Parathyroid adenoma (tissue), 2 donors: ENCODE results near the gene MFAP4.

Experiments
- H2AFZ ChIP-seq: fragments of 300-600 bp; sonication (generic); one replicate; pipeline ENCODE4 v1.7.0; 2017; ENCODE audit warnings: antibody characterized with exemption, mild to moderate bottlenecking
- H3K27ac ChIP-seq: fragments of 300-600 bp; sonication (generic); one replicate; pipeline ENCODE4 v1.7.0; 2017
- H3K27me3 ChIP-seq: fragments of 300-600 bp; sonication (generic); one replicate; pipeline ENCODE4 v1.7.0; 2017; ENCODE audit warnings: low read length; ENCODE audit not compliant: control insufficient read depth, insufficient read depth
- H3K36me3 ChIP-seq: fragments of 300-600 bp; sonication (generic); one replicate; pipeline ENCODE4 v1.7.0; 2017; ENCODE audit warnings: low read length; ENCODE audit not compliant: control insufficient read depth, insufficient read depth
- H3K4me1 ChIP-seq: fragments of 300-600 bp; sonication (generic); one replicate; pipeline ENCODE4 v1.7.0; 2017; ENCODE audit warnings: control low read depth
- H3K4me2 ChIP-seq: fragments of 300-600 bp; sonication (generic); one replicate; pipeline ENCODE4 v1.7.0; 2017; ENCODE audit warnings: low read length
- H3K4me3 ChIP-seq: fragments of 300-600 bp; sonication (generic); one replicate; pipeline ENCODE4 v1.7.0; 2017; ENCODE audit warnings: low read depth, low read length
- H3K79me2 ChIP-seq: fragments of 300-600 bp; sonication (generic); one replicate; pipeline ENCODE4 v1.7.0; 2017; ENCODE audit warnings: control low read depth
- H3K9ac ChIP-seq: fragments of 300-600 bp; sonication (generic); one replicate; pipeline ENCODE4 v1.7.0; 2017; ENCODE audit warnings: mild to moderate bottlenecking
- H3K9me3 ChIP-seq: fragments of 300-600 bp; sonication (generic); one replicate; pipeline ENCODE4 v1.7.0; 2017; ENCODE audit warnings: low read length; ENCODE audit not compliant: control insufficient read depth
- TF ChIP-seq, protein P1 (sequence below): fragments of 300-600 bp; sonication (generic); IDR thresholded peaks from one replicate; pipeline ENCODE4 v1.7.0; 2017; ENCODE audit warnings: antibody characterized with exemption, mild to moderate bottlenecking
- donor health status: primary hyperparathyroidism.

The MFAP4 gene

DNA sequence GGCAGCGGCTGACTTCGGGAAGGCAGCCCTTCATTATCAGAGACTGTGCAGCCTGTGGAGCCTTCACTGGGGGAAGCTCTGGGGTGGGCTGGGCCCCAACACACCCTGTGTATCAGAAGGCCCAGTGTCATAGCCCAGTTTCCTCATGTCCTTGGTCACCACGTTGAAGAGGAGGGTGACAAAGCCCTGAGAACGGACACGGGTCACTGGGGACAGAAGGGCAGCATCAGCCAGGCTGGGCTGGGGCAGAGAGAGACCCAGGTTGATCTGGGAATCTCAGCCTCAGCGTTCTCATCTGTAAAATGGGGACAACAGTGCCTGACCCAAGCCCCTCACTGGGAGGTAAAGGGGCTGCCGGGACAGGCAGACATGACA is 43.7 kb downstream of the MFAP4 start:
- Histone ChIP-seq H3K27ac (no peak overlapping the region), H3K9ac (no peak overlapping the region), H3K4me1 (peaks cover 6% of the 10 kb centered on the region), H3K4me3 (no peak overlapping the region), H3K9me3 (no peaks in the 10 kb centered on the region), H3K36me3 (no peaks in the 10 kb centered on the region), H3K4me2 (no peak overlapping the region), H2AFZ (no peak overlapping the region), H3K79me2 (no peaks in the 10 kb centered on the region), H3K27me3 (no peaks in the 10 kb centered on the region)
- TF ChIP-seq, protein P1, sequence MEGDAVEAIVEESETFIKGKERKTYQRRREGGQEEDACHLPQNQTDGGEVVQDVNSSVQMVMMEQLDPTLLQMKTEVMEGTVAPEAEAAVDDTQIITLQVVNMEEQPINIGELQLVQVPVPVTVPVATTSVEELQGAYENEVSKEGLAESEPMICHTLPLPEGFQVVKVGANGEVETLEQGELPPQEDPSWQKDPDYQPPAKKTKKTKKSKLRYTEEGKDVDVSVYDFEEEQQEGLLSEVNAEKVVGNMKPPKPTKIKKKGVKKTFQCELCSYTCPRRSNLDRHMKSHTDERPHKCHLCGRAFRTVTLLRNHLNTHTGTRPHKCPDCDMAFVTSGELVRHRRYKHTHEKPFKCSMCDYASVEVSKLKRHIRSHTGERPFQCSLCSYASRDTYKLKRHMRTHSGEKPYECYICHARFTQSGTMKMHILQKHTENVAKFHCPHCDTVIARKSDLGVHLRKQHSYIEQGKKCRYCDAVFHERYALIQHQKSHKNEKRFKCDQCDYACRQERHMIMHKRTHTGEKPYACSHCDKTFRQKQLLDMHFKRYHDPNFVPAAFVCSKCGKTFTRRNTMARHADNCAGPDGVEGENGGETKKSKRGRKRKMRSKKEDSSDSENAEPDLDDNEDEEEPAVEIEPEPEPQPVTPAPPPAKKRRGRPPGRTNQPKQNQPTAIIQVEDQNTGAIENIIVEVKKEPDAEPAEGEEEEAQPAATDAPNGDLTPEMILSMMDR = no peak

DNA sequence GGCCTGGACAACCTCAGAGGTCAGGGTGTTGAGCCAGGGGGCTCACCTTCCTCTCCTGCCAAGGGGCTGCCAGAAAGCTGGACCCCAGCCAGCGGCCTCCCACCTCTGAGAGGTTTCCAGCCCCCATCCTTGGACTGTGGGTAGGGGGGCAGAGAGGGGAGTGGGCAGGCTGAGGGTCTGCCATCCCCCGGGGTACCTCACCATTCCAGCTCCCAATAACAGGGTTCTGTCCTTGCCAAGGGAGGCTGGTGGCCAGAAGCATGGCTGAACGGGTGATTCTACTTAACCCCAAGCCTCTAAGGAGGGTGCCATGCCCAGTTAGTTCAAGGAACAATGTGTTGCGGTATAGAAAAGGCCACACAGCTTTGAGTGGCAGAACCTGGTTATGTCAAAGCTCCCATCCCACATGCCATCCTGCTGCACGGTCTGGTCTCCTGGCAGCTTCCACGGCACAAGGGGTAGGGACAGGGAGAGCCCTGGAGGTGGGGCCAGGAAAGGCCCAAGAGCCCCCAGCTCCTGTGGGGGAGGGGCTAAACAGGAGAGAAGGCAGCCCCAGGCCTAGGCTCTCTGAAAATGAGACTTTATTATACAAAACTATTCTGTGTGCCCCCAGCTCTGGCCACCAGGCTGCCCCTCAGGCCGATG is 44.3 kb downstream of the MFAP4 start:
- Histone ChIP-seq H3K4me1 (peaks cover 11% of the 10 kb centered on the region), H2AFZ (no peak overlapping the region), H3K27ac (no peak overlapping the region)

DNA sequence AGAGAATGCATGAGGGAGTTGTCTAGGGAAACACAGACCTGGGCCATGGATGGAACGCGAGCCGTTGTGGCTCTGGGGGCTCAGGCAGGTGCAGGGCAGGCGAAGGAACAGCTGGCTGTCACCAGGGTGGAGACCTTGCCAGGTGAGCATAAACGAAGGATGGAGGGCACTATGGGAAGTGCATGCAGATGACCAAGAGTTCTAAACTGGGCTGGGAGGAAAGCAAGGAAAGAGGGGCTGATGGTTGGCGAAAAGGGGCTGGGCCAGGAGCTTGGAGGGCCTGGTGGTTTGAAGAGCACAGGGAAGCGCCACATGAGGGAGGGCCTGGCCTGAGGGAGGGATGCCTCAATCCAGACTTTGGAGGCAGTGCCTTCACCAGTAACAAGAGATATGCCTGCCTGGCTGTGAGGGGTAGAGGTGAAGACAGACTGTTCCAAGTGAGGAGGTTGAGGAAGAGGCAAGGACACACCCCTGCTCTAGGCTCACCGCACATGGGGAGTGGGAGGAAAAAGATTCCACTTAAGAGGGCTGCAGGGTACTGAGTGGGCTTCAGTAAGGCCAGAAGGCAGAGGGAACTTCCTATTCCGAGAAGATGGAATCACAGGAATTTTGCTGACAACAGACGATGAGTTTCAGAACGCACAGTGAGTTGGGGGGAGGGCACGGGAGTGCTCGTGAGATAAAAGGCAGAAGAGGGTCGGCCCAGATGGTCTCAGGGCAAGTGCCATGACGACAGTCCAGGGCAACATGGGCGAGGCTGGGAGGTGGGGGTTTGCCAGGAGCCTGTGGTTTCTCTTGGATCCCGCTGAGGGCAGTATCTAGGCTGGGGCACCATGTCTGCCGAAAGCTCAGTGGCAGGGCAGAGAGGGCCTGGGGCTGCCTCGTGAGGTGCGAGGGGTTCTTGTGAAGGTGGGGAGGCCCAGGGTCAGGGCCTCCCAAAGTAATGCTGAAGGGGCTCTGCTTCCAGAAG is 45.1 kb downstream of the MFAP4 start:
- Histone ChIP-seq H3K36me3 (no peaks in the 10 kb centered on the region), H3K9me3 (no peaks in the 10 kb centered on the region), H3K27ac (no peak overlapping the region), H2AFZ (no peak overlapping the region), H3K4me1 (peaks cover 14% of the 10 kb centered on the region), H3K27me3 (no peaks in the 10 kb centered on the region), H3K9ac (no peak overlapping the region), H3K4me3 (no peak overlapping the region), H3K79me2 (no peaks in the 10 kb centered on the region), H3K4me2 (no peak overlapping the region)
- TF ChIP-seq, protein P1 = no peak

More for the DNA sequence above, 44.3 kb downstream of the MFAP4 start:
- no peaks in the 10 kb centered on the region for H3K27me3 ChIP-seq
- no peak overlapping the region for H3K4me3 ChIP-seq
- no peak overlapping the region for H3K9ac ChIP-seq
- no peaks in the 10 kb centered on the region for H3K9me3 ChIP-seq
- TF ChIP-seq, protein P1 = no peak
- H3K4me2 ChIP-seq = no peak overlapping the region
- no peaks in the 10 kb centered on the region for H3K79me2 ChIP-seq
- no peaks in the 10 kb centered on the region for H3K36me3 ChIP-seq

DNA sequence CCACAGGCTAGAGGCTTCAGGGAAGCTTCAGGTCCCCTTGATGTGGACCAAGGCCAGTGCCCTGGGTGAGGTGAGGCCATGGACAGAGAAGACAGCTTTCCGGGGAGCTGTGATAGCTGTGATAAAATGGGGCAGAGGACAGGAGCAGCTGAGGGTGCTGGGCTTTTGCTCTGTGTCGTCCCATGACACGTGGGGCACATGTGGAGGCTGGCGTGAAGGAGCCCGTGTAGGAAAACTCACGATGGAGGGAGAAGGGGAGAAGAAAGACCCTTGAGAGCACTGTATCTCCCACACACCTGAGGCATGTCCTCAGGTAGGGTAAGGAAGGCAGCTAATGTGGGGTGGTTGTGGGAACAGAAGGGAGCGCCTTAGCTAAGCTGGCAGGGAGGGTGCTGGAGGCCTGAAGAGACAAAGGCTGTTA is 45.8 kb downstream of the MFAP4 start:
- H3K9ac ChIP-seq = no peak overlapping the region
- peaks cover 14% of the 10 kb centered on the region for H3K4me1 ChIP-seq
- no peak overlapping the region for H3K27ac ChIP-seq
- no peaks in the 10 kb centered on the region for H3K27me3 ChIP-seq
- no peaks in the 10 kb centered on the region for H3K36me3 ChIP-seq
- no peak overlapping the region for H3K4me2 ChIP-seq
- H3K4me3 ChIP-seq = no peak overlapping the region
- H2AFZ ChIP-seq = no peak overlapping the region
- TF ChIP-seq, protein P1 = no peak
- H3K9me3 ChIP-seq = no peaks in the 10 kb centered on the region
- H3K79me2 ChIP-seq = no peaks in the 10 kb centered on the region
